DOHH2 (cell line): ENCODE measurements around the gene SUSD4.
"Not testable (repeated sequence)": the region's sequence is repeated elsewhere in the genome, so short reads cannot be mapped to it uniquely, and the experiment has no call there.

Experiments
- H3F3A ChIP-seq: fragments of 200-600 bp; sonication (generic), shearing (Covaris generic); 2 replicates; pipeline ENCODE4 v1.6.0; 2016; ENCODE audit warnings: antibody characterized with exemption, mild to moderate bottlenecking; ENCODE audit not compliant: control insufficient read depth, insufficient read depth
- H3K27ac ChIP-seq: fragments of 200-600 bp; sonication (generic); 2 replicates; pipeline ENCODE4 v1.5.1; 2014; ENCODE audit warnings: low read depth, mild to moderate bottlenecking, low read length, moderate library complexity
- H3K27me3 ChIP-seq: fragments of 200-600 bp; sonication (generic); 2 replicates; pipeline ENCODE4 v1.6.1; 2014; ENCODE audit warnings: mild to moderate bottlenecking, low read length, mixed read lengths; ENCODE audit not compliant: control insufficient read depth
- H3K36me3 ChIP-seq: fragments of 200-600 bp; sonication (generic); 2 replicates; pipeline ENCODE4 v1.6.1; 2014; ENCODE audit warnings: mild to moderate bottlenecking, low read length, moderate library complexity, mixed read lengths; ENCODE audit not compliant: control insufficient read depth
- H3K4me1 ChIP-seq: fragments of 200-600 bp; sonication (generic); 2 replicates; pipeline ENCODE4 v1.6.1; 2014; ENCODE audit warnings: mild to moderate bottlenecking, low read length, mixed read lengths; ENCODE audit not compliant: control insufficient read depth
- H3K4me2 ChIP-seq: fragments of 200-600 bp; sonication (generic); 2 replicates; pipeline ENCODE4 v1.6.0; 2014; ENCODE audit warnings: mild to moderate bottlenecking, low read length, moderate library complexity
- H3K4me3 ChIP-seq: fragments of 200-600 bp; sonication (generic); 2 replicates; pipeline ENCODE4 v1.5.1; 2014; ENCODE audit warnings: mild to moderate bottlenecking, low read length, mixed read lengths
- H3K79me2 ChIP-seq: fragments of 200-600 bp; sonication (generic); 2 replicates; pipeline ENCODE4 v1.6.1; 2014; ENCODE audit warnings: mild to moderate bottlenecking, low read length, mixed read lengths; ENCODE audit not compliant: control insufficient read depth
- H3K9me2 ChIP-seq: fragments of 200-600 bp; sonication (generic); replicated peaks from 2 replicates; pipeline ENCODE4 v1.6.1; 2014; ENCODE audit warnings: mild to moderate bottlenecking, low read length, mixed read lengths; ENCODE audit not compliant: control insufficient read depth
- H3K9me3 ChIP-seq: fragments of 200-600 bp; sonication (generic); 2 replicates; pipeline ENCODE4 v1.6.1; 2014; ENCODE audit warnings: antibody characterized with exemption, low read length, mixed read lengths; ENCODE audit not compliant: control insufficient read depth, insufficient read depth
- H4K20me1 ChIP-seq: fragments of 200-600 bp; sonication (generic); 2 replicates; pipeline ENCODE4 v1.6.0; 2014; ENCODE audit warnings: low read depth, mild to moderate bottlenecking, antibody characterized with exemption, low read length, moderate library complexity; ENCODE audit not compliant: control insufficient read depth, insufficient read depth
- EZH2phosphoT487 ChIP-seq: fragments of 200-600 bp; sonication (generic); IDR thresholded peaks from 2 replicates; pipeline ENCODE4 v1.6.1; 2017; ENCODE audit warnings: borderline replicate concordance, mild to moderate bottlenecking, antibody characterized with exemption, low read length, moderate library complexity, mixed read lengths
- TF ChIP-seq, protein P1 (sequence below): fragments of 200-600 bp; sonication (generic); IDR thresholded peaks from one replicate; pipeline ENCODE4 v1.5.1; 2014; ENCODE audit warnings: antibody characterized with exemption, mild to moderate bottlenecking, low read depth, low read length; ENCODE audit not compliant: poor library complexity, severe bottlenecking

Gene SUSD4

DNA sequence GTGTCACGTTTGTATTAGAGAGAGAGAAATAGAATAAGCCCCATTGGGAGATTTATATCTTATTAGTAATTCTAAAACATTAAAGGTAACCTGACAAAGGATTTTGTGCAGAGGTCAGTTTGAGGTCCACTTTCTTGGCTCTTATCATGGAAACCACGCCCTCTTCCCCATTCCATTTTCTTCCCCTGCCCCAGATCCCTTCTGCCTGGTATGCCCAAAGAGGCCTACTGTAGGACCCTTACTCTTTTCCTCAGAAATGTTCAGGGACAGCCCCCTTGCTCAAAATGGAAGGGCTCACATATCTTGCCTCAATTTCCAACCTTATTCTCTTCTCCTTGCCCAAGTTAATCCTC is 38.8 kb upstream of the SUSD4 start:
- H3K27me3 ChIP-seq = no peaks in the 10 kb centered on the region
- no peaks in the 10 kb centered on the region for H3K36me3 ChIP-seq
- H4K20me1 ChIP-seq = no peaks in the 10 kb centered on the region
- H3K79me2 ChIP-seq = no peaks in the 10 kb centered on the region
- H3K4me2 ChIP-seq = no peak overlapping the region
- H3K9me2 ChIP-seq = no peaks in the 10 kb centered on the region
- H3F3A ChIP-seq = no peaks in the 10 kb centered on the region
- no peak for TF ChIP-seq EZH2phosphoT487
- TF ChIP-seq, protein P1, sequence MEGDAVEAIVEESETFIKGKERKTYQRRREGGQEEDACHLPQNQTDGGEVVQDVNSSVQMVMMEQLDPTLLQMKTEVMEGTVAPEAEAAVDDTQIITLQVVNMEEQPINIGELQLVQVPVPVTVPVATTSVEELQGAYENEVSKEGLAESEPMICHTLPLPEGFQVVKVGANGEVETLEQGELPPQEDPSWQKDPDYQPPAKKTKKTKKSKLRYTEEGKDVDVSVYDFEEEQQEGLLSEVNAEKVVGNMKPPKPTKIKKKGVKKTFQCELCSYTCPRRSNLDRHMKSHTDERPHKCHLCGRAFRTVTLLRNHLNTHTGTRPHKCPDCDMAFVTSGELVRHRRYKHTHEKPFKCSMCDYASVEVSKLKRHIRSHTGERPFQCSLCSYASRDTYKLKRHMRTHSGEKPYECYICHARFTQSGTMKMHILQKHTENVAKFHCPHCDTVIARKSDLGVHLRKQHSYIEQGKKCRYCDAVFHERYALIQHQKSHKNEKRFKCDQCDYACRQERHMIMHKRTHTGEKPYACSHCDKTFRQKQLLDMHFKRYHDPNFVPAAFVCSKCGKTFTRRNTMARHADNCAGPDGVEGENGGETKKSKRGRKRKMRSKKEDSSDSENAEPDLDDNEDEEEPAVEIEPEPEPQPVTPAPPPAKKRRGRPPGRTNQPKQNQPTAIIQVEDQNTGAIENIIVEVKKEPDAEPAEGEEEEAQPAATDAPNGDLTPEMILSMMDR = no peak
- H3K4me1 ChIP-seq = no peaks in the 10 kb centered on the region
- H3K4me3 ChIP-seq = no peak overlapping the region
- no peak overlapping the region for H3K27ac ChIP-seq
- no peaks in the 10 kb centered on the region for H3K9me3 ChIP-seq

DNA sequence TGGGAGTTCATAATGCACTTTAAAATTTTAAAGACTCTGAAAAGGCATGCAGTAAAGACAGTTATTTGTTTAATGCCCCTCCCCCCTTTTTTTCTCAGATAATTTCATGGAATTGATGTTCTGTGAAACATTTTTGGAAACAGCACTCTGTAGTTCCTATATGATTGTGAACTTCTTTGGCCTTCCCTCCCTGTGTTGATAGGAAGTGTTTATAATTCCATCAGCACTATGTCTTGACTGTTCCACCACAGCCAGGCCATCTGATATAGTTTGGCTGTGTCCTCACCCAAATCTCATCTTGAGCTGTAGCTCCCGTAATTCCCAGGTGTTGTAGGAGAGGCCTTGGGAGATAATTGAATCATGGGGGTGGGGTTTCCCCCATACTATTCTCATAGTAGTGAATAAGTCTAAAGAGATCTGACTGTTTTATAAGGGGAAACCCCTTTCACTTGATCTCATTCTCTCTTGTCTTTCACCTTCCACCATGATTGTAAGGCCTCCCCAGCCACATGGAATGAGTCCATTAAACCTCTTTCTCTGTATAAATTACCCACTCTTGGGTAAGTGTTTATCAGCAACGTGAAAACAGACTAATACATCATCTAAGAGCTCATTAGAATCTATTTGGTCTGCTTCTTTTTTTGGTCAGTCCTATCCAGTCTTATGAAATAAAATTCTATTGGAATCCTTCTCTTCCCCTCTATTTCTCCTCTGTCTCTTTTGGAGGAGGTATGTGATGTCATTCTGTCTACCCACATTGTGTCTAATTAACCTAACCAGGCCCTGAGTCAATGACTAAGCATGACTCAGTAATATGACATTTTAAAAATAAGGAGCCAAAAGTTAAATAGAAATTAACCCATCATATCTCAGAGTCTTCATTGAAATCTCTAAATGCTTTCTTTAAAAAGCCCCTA is 38.2 kb upstream of the SUSD4 start:
- Histone ChIP-seq H3K4me3 (no peak overlapping the region), H3F3A (no peaks in the 10 kb centered on the region), H4K20me1 (no peaks in the 10 kb centered on the region), H3K36me3 (no peaks in the 10 kb centered on the region), H3K4me2 (no peak overlapping the region), H3K9me2 (no peaks in the 10 kb centered on the region), H3K9me3 (no peaks in the 10 kb centered on the region), H3K27ac (no peak overlapping the region), H3K27me3 (no peaks in the 10 kb centered on the region), H3K79me2 (no peaks in the 10 kb centered on the region), H3K4me1 (no peaks in the 10 kb centered on the region)
- no peak for TF ChIP-seq EZH2phosphoT487
- TF ChIP-seq, protein P1 = no peak

DNA sequence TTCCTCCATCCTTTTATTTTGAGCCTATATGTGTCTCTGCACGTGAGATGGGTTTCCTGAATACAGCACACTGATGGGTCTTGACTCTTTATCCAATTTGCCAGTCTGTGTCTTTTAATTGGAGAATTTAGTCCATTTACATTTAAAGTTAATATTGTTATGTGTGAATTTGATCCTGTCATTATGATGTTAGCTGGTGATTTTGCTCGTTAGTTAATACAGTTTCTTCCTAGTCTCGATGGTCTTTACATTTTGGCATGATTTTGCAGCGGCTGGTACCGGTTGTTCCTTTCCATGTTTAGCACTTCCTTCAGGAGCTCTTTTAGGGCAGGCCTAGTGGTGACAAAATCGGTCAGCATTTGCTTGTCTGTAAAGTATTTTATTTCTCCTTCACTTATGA is 35.4 kb upstream of the SUSD4 start:
- not testable (repeated sequence) for H3F3A ChIP-seq, H3K4me1 ChIP-seq, H3K27me3 ChIP-seq, H3K9me2 ChIP-seq, H3K36me3 ChIP-seq, H3K79me2 ChIP-seq, H4K20me1 ChIP-seq, H3K9me3 ChIP-seq, H3K4me2 ChIP-seq, H3K27ac ChIP-seq, H3K4me3 ChIP-seq

DNA sequence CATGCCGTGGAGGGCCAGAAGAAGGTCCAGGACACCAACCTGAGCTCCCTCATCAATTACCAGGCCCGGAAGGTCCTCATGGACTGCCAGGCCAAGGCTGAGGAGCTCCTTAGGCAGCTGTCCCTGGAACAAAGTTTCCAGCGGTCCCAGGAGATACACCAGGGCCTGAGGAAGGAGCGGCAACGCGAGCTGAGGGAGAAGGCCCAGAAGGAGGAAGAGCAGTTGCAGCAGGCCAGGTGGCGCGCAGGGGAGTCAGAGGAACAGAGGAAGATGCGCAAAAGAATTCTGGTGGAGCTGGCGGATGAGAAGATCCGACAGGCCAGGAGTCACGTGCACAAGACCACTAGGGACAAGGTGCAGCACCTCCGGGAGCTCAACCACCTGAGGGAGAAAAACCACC is 30.7 kb upstream of the SUSD4 start:
- H3K9me3 ChIP-seq = no peaks in the 10 kb centered on the region
- no peak overlapping the region for H3K27ac ChIP-seq
- TF ChIP-seq, protein P1 = no peak
- TF ChIP-seq EZH2phosphoT487 = no peak
- no peaks in the 10 kb centered on the region for H3K36me3 ChIP-seq
- H3K4me1 ChIP-seq = no peaks in the 10 kb centered on the region
- H3K4me2 ChIP-seq = no peak overlapping the region
- no peaks in the 10 kb centered on the region for H3K27me3 ChIP-seq
- no peaks in the 10 kb centered on the region for H3K79me2 ChIP-seq
- H4K20me1 ChIP-seq = no peaks in the 10 kb centered on the region
- no peaks in the 10 kb centered on the region for H3F3A ChIP-seq
- no peak overlapping the region for H3K4me3 ChIP-seq
- no peaks in the 10 kb centered on the region for H3K9me2 ChIP-seq
